NCI-H187 treated with DMSO at 0.1 percent for 48 hours (cell line): ENCODE results near the gene LRRC31.

Experiments used
- DNase-seq: peaks from one replicate; lab custom pipeline; 2025; lab: John Stamatoyannopoulos, UW

The LRRC31 gene

GRCh38 chr3:169813278-169813677 lies 56.5 kb downstream of the LRRC31 start:
- DNase-seq, result no peak

- peak; percentile 18 for DNase-seq
Observed at GRCh38 chr3:169812332-169813235, 57.2 kb downstream of the LRRC31 start, which contains the start of the genes LRRC34 and LRRIQ4. LRRC34 (minus strand) TSS chr3:169812904; CDS start chr3:169812548, 356 bp downstream. LRRIQ4 (plus strand) TSS chr3:169812870; CDS start chr3:169821922, 9,052 bp downstream.

GRCh38 chr3:169811631-169812331 lies 58.0 kb downstream of the LRRC31 start:
- DNase-seq, result no peak

- DNase-seq, result no peak
Observed at GRCh38 chr3:169809230-169809795, 60.4 kb downstream of the LRRC31 start.

- no peak for DNase-seq
Observed at GRCh38 chr3:169804681-169805080, 65.1 kb downstream of the LRRC31 start.

GRCh38 chr3:169792359-169792758 lies 77.4 kb downstream of the LRRC31 start:
- DNase-seq, result no peak

GRCh38 chr3:169790687-169791429 lies 78.9 kb downstream of the LRRC31 start:
- no peak for DNase-seq

- no peak for DNase-seq
Observed at GRCh38 chr3:169790219-169790618, 79.5 kb downstream of the LRRC31 start.
